M059J (cell line): Measurements from ENCODE around the gene GLCE. TPM values are rescaled to one million over a fixed set of nuclear protein-coding genes. Genes with fewer than 3 reads are reported as not detected.

ENCODE experiments used
- DNase-seq: peaks from one replicate; pipeline ENCODE4 v3.0.0-alpha.2; 2012; ENCODE audit warnings: low read depth
- total RNA-seq: library from RNA; depleted of rRNA; stranded (reverse); fragments of >200 nt; shearing (Covaris generic); gene quantifications from 2 replicates; pipeline ENCODE4 v1.2.3, GENCODE V29; 2014; rRNA removed

Gene GLCE
- total RNA-seq, 1 experiment from 2014 or later = 15.5 TPM

- no peak for DNase-seq
Measured at GRCh38 chr15:69320977-69321554, 160.6 kb downstream of the GLCE start.

Other genes starting within 250 kb of the GLCE start
- gene SPESP1, start 230.1 kb upstream of the GLCE start, total RNA-seq = not detected in 2 replicates
- gene NOX5, start 145.9 kb upstream of the GLCE start, total RNA-seq = 0.34 and 1.1 TPM in 2 replicates
- 1.3 and 3.5 TPM in 2 replicates for gene PAQR5, start 138.3 kb downstream of the GLCE start, total RNA-seq